Stomach (tissue), 4 donors: ENCODE data around the gene SMAD4.

Source experiments
- POLR2A ChIP-seq, 4 donors: fragments of 450-650 bp; IDR thresholded peaks; one replicate each; pipeline ENCODE4 v1.6.1; 2016; ENCODE audit warnings: antibody characterized with exemption in 4 of 4, control low read depth in 2 of 4, mild to moderate bottlenecking in 1 of 4, moderate library complexity in 1 of 4
- TF ChIP-seq, protein P1 (sequence below), 7 experiments: fragments of 450-650 bp in 4 of 7; fragments of 200-600 bp in 3 of 7; sonication (generic) in 3 of 7; IDR thresholded peaks; one replicate each; pipeline ENCODE4 v1.5.1; 2016 to 2019; ENCODE audit warnings: antibody characterized with exemption in 7 of 7, control low read depth in 2 of 7, mild to moderate bottlenecking in 1 of 7

DNA sequence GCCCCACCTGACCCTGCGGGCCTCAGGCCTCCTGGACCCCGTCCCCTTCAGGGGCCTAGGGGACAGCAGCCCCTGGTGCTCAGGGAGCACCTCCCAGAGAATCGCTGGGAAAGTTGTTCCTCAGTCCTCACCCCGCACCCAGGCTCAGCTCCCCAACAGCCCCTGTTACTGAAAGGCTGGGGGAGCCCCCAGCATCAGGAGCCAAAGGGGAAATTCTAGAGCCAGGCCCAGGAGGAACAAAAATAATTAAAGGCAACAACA, 91.5 kb downstream of the SMAD4 start:
- no peak for TF ChIP-seq POLR2A (IDR thresholded peaks at IDR 0.05)
- TF ChIP-seq, protein P1, sequence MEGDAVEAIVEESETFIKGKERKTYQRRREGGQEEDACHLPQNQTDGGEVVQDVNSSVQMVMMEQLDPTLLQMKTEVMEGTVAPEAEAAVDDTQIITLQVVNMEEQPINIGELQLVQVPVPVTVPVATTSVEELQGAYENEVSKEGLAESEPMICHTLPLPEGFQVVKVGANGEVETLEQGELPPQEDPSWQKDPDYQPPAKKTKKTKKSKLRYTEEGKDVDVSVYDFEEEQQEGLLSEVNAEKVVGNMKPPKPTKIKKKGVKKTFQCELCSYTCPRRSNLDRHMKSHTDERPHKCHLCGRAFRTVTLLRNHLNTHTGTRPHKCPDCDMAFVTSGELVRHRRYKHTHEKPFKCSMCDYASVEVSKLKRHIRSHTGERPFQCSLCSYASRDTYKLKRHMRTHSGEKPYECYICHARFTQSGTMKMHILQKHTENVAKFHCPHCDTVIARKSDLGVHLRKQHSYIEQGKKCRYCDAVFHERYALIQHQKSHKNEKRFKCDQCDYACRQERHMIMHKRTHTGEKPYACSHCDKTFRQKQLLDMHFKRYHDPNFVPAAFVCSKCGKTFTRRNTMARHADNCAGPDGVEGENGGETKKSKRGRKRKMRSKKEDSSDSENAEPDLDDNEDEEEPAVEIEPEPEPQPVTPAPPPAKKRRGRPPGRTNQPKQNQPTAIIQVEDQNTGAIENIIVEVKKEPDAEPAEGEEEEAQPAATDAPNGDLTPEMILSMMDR (IDR thresholded peaks at IDR 0.05) = no peak
